ENCODE data around the gene CKLF. TPM values are rescaled to one million over a fixed set of nuclear protein-coding genes. Genes with fewer than 3 reads are reported as not detected.

Gene CKLF
- total RNA-seq, 4 donors from 2014 or later = 7.5 to 47.1 (median 22.2) TPM

DNA sequence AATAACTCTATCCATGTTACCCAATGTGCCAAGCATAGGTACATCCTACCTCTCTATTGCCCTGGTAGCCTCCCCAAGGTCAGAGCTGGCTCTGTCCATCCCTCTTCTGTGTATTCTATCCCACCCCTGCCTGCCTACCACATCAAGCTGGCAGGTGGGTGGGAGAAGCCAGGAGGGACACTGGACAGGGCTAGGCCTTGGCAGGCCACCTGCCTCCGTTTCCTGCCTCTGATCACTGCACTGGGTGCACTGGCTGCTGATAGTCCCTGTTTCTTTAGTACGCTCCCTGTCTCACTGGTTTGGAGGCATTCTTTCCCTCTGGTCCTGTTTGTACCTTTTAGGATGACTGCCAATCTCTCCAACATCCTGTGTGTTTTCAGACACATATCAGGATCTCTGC, 15.1 kb upstream of the CKLF start:
- no peaks in the 10 kb centered on the region for H3K27me3 ChIP-seq
- peaks cover 0 to 10% (median 7%) of the 10 kb centered on the region in 4 donors for H3K4me1 ChIP-seq
- no peaks in the 10 kb centered on the region for H3K9me3 ChIP-seq
- H3K27ac ChIP-seq = no peak overlapping the region
- peaks cover 0 to 40% (median 0%) of the 10 kb centered on the region in 3 donors for H3K36me3 ChIP-seq
- TF ChIP-seq, protein P1, sequence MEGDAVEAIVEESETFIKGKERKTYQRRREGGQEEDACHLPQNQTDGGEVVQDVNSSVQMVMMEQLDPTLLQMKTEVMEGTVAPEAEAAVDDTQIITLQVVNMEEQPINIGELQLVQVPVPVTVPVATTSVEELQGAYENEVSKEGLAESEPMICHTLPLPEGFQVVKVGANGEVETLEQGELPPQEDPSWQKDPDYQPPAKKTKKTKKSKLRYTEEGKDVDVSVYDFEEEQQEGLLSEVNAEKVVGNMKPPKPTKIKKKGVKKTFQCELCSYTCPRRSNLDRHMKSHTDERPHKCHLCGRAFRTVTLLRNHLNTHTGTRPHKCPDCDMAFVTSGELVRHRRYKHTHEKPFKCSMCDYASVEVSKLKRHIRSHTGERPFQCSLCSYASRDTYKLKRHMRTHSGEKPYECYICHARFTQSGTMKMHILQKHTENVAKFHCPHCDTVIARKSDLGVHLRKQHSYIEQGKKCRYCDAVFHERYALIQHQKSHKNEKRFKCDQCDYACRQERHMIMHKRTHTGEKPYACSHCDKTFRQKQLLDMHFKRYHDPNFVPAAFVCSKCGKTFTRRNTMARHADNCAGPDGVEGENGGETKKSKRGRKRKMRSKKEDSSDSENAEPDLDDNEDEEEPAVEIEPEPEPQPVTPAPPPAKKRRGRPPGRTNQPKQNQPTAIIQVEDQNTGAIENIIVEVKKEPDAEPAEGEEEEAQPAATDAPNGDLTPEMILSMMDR (IDR thresholded peaks at IDR 0.05) = no peak
- TF ChIP-seq POLR2A (IDR thresholded peaks at IDR 0.05) = no peak
- DNase-seq = no peak
- no peak overlapping the region for H3K4me3 ChIP-seq

DNA sequence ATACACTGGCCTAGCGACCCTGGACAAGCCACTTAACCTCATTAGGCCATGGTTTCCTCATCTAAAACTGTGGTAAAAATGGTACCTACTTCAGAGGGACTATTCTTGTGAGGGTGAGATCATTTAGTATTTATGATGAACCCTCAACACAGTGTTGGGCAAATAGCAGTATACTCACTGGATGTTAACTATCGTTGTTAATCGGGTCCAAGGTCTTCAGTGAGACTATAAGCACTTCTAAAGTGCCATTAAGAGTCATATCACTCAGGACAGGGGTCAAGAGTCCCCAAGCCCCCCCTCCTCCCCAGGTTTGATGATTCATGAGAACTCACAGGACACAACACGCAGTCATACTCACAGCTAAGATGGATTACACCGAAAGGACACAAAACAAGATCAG, 13.5 kb upstream of the CKLF start:
- H3K4me1 ChIP-seq = peaks cover 0 to 10% (median 7%) of the 10 kb centered on the region in 4 donors
- H3K9me3 ChIP-seq = no peaks in the 10 kb centered on the region
- DNase-seq = peak in 2 of 3 donors; percentile 67 to 84
- peaks cover 0 to 42% (median 0%) of the 10 kb centered on the region in 3 donors for H3K36me3 ChIP-seq
- H3K27ac ChIP-seq = peak overlapping the region in 3 of 4 donors; percentile 20 to 91 (median 43)
- no peaks in the 10 kb centered on the region for H3K27me3 ChIP-seq
- no peak for TF ChIP-seq POLR2A (IDR thresholded peaks at IDR 0.05)
- TF ChIP-seq, protein P1 (IDR thresholded peaks at IDR 0.05) = no peak
- H3K4me3 ChIP-seq = no peak overlapping the region

DNA sequence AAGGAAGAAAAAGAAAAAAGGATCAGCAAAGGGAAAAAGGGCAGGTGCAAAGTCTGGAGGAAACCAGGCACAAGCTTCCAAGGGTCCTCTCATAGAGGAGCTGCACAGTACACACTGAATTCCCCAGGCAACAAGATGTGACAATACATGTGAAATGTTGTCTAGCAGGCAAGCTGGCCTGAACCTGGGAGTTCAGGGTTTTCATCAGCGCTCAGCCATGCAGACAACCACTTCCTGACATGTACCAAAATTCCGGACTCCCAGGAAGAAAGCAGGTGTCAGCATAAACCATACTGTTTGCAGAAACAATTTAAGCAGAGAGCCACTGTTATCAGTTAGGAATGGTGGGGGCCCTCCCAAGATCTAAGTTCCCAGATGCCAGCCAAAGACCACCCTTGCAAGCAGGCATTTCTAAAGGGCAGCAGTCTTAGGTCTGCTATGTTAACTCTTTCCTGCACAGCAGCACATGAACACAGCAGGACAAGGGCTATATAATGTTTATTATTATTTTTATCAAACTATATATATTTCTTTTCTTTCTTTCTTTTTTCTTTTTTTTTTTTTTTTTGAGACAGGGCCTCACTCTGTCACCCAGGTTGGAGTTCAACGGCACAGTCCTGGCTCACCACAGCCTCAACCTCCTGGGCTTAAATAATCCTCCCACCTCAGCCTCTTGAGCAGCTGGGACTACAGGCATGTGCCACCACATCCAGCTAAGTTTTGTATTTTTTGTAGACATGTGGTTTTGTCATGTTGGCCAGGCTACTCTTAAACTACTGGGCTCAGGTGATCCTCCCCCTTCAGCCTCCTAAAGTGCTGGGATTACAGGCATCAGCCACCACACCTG, 12.5 kb upstream of the CKLF start:
- H3K9me3 ChIP-seq = no peaks in the 10 kb centered on the region
- peak overlapping the region in 2 of 4 donors; percentile 38 to 43 for H3K27ac ChIP-seq
- DNase-seq = peak in 2 of 3 donors; percentile 68 to 77
- H3K27me3 ChIP-seq = no peaks in the 10 kb centered on the region
- peaks cover 0 to 42% (median 0%) of the 10 kb centered on the region in 3 donors for H3K36me3 ChIP-seq
- H3K4me1 ChIP-seq = peaks cover 0 to 10% (median 7%) of the 10 kb centered on the region in 4 donors
- TF ChIP-seq, protein P1 (IDR thresholded peaks at IDR 0.05) = no peak
- TF ChIP-seq POLR2A (IDR thresholded peaks at IDR 0.05) = no peak
- H3K4me3 ChIP-seq = no peak overlapping the region

DNA sequence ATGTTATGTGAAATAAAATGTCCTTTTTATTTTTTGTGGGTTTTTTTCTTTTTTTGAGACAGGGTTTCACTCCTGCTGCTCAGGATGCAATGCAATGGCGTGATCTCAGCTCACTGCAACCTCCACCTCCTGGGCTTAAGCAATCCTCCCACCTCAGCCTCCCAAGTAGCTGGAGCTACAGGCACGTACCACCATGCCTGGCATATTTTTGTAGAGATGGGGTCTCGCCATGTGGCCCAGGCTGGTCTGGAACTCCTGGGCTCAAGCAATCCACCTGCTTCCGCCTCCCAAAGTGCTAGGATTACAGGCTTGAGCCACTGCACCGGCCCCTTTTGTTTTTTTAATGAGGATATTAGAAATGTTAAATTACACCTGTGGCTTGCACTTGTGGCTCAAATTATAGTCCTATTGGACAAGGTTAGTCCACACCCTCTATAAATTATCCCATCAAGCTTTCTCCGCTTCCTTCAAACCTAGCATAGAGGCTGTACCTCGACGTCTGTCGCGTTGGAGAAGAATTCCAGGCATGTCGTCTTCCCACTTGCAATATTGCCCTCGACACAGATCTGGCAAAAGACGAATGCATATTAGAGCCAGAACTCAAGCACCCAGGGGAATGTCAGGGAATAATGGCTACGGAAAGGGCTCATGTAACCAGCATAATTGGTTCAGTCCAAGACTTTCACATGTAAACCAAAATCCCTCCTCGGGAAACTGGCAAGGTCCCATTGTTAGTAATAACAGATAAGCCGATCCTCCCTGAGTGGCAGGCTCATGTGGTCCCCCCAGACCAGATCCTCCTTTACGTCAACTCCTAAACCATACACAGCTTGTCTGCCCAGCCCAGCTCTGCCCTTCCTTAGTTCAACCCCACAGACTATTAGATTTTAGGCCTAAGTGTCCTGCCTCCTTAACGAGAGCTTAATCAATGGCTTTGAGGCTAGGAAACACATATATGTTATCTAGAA, 10.7 kb upstream of the CKLF start:
- Histone ChIP-seq H3K9me3 (no peaks in the 10 kb centered on the region), H3K4me3 (no peak overlapping the region), H3K27me3 (no peaks in the 10 kb centered on the region), H3K4me1 (peaks cover 0 to 10% (median 7%) of the 10 kb centered on the region in 4 donors), H3K27ac (no peak overlapping the region), H3K36me3 (peaks cover 0 to 30% (median 0%) of the 10 kb centered on the region in 3 donors)
- no peak for DNase-seq
- no peak for TF ChIP-seq POLR2A (IDR thresholded peaks at IDR 0.05)
- TF ChIP-seq, protein P1 (IDR thresholded peaks at IDR 0.05) = no peak

DNA sequence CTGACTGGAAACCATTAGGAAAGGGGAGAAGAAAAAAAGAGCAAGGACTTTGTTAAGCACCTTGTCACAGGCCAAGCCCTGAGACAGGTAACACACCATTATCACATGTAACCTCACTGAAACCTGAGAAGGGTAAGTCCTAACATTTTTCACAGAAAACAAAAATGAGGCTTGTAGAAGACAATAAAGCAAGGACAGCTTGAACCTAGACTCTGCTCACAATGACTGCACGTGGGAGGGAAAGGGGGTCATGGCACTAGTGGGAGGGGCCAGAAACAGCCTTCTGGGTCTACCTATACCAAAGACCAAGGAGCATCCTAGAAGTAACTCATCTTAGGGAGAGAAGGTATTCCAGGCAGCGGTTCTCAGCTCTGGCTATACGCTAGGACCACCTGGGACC, 10.0 kb upstream of the CKLF start:
- H3K27me3 ChIP-seq = no peaks in the 10 kb centered on the region
- no peak for DNase-seq
- no peak overlapping the region for H3K27ac ChIP-seq
- H3K9me3 ChIP-seq = no peaks in the 10 kb centered on the region
- H3K4me1 ChIP-seq = peaks cover 0 to 10% (median 7%) of the 10 kb centered on the region in 4 donors
- H3K4me3 ChIP-seq = no peak overlapping the region
- TF ChIP-seq, protein P1 (IDR thresholded peaks at IDR 0.05) = no peak
- no peak for TF ChIP-seq POLR2A (IDR thresholded peaks at IDR 0.05)
- H3K36me3 ChIP-seq = peaks cover 0 to 23% (median 0%) of the 10 kb centered on the region in 3 donors
